GM18861 (cell line): ENCODE results near the gene FBN3.

Experiments used
- ATAC-seq: cut with Tn5 transposase; IDR thresholded peaks from one replicate; pipeline ENCODE4 v1.9.1; 2021; ENCODE audit not compliant: unreplicated experiment

The FBN3 gene

GRCh38 chr19:8148410-8149260 lies 757 bp downstream of the FBN3 start:
- ATAC-seq = no peak

DNA sequence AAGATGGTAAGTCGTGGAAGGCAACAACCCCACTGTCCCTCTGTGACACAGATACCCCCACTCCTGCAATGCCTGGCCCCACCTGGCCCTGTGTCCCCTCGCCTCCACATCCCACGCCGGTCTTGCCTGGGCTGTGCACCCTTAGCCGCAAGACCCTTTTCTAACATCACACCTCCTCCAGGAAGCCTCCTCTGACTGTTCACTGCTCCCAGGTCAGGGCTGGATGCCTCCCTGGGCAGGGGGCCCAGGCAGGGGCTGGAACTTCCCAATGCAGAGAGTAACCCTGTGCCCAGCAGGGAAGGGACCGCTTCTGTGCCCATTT lies 1.3 kb downstream of the FBN3 start:
- ATAC-seq = no peak

GRCh38 chr19:8147582-8147978 lies 1.8 kb downstream of the FBN3 start:
- ATAC-seq = no peak

GRCh38 chr19:8146877-8147581 lies 2.4 kb downstream of the FBN3 start:
- no peak for ATAC-seq

DNA sequence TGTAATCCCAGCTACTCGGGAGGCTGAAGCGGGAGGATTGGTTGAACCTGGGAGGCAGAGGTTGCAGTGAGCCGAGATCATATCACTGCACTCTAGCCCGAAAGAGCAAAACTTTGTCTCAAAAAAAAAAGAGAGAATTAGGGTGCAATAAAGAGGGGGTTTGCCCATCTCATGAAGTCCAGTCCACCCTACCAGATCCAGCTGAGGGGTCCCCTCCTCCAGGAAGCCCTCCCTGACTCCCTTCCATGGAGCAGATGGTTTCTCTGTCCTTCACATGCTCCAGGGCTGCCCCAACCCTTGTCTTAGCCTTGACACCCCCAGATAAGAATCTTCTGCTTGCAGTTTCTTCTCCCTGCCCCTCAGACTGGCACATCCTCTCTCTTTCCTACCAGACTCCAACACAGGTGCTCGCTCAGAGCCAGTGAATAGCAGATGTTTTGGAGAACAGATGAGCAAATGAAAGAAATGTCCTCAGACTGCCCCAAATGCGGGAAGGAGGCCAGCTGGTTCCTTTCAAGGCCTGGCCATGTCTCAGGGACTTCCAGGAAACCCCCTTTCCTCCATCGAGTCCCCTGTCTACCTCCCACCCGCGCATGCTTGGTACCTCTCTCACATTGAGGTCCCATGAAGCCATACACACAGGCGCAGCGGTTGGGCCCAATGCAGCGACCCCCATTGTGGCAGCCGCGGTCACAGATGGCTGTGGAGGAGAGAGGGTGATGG lies 5.0 kb downstream of the FBN3 start:
- no peak for ATAC-seq

DNA sequence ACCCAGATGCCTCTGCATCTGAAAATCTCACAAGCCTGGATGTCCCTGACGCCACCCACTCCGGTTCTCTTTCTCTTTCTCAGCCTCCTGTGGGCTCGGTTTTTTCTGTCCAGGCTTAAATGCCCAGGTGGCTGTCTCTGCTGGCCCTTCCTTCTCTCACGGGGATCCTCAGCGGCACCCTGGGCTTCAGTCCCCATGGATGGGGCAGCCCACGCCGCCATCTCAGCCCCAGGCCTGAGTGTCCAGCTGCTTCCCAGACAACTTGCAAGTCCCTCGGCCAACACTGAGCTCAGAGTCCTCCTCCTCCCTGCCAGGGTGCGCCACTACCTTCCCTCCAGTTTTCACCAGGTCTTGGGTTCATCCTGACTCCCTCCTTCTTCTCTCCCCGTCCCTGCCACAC lies 6.4 kb downstream of the FBN3 start:
- ATAC-seq = no peak

GRCh38 chr19:8142513-8142900 lies 6.9 kb downstream of the FBN3 start:
- no peak for ATAC-seq

- no peak for ATAC-seq
These were observed 7.5 kb downstream of the FBN3 start for GRCh38 chr19:8141726-8142512.

GRCh38 chr19:8138201-8138600 lies 11.2 kb downstream of the FBN3 start:
- ATAC-seq = no peak

GRCh38 chr19:8137425-8137824 lies 12.0 kb downstream of the FBN3 start:
- no peak for ATAC-seq

- no peak for ATAC-seq
These were observed 13.3 kb downstream of the FBN3 start for GRCh38 chr19:8135946-8136618.

GRCh38 chr19:8132858-8133458 lies 16.4 kb downstream of the FBN3 start:
- ATAC-seq = no peak

DNA sequence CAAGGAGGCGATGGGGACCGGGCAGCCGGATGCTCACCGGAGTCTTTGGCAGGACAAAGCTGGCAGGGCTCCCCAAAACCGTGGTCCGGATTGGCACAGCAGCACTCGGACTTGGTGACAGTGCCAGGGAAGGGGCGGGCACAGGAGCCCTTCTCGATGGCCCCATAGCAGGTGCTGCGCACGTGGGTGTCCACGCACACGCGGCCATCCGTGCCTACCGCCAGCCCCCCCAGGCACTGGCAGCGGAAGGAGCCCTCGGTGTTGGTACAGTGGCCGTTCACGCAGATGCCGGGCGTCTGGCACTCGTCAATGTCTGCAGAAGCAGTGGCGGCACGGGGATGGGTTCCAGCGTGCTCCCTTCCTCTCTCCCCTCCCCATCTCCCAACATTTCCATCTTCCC lies 17.9 kb downstream of the FBN3 start:
- ATAC-seq = no peak

DNA sequence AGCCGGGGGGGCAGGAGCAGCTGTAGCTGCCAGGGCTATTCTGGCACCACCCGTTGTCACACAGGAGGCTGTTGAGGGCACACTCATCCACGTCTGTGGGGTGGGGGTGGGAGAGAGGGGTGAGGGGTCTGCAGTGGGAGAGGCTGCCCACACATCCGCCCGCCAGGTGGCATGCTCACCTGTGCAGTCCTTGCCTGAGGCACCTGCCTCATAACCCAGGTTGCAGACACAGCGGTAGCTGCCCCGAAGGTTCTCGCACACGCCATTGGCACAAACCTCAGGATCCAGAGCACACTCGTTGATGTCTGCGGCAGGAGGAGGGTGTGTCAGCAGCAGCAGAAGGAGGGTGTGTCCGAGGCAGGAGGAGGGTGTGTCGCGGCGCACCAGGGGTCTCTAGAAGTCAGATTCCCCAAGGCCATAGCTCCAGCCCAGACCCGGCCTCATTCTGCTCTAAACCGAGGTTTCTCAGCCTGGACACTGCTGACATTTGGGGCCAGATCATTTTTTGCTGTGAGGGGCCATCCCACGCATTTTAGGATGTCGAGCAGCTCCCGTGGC lies 20.3 kb downstream of the FBN3 start:
- no peak for ATAC-seq

GRCh38 chr19:8128551-8128950 lies 20.8 kb downstream of the FBN3 start:
- ATAC-seq = no peak

DNA sequence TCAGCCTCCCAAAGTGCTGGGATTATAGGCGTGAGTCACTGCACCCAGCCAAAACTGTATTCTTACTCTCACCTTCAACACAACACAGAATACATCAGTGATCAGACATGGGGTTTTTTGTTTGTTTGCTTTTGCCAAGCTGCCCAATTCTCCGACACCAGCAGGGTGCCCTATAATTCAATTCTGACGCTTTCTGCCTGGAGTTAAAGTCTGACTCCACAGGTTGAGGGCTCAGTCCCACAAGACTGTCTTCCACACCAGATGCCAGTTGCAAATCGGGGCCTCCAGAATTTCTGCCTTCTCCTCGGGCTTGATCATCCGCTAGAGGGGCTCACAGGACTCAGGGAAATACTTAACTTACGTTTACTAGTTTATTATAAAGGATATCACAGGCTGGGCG lies 22.1 kb downstream of the FBN3 start:
- ATAC-seq = no peak

GRCh38 chr19:8126511-8126910 lies 22.9 kb downstream of the FBN3 start:
- ATAC-seq = no peak

- ATAC-seq = no peak
These were observed 23.4 kb downstream of the FBN3 start for GRCh38 chr19:8126008-8126407.

DNA sequence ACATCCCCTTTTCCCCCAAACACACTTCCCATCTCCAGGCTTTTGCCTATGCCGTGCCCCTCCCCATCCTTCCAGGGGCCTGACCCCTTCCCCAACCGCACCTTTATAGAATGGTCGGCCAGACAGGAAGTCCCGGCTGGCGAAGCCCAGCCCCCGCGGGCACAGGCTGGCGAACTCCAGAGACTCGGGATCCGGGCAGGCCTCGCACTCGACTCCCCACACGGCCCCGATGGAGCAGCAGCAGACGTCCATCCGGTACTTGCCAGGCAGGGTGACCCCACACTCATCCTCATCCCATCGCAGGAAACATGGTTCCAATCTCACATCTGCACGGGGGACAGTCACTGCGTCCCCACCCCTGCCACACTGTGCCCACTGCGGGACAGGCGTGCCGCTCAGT lies 25.7 kb downstream of the FBN3 start:
- no peak for ATAC-seq
